Endodermal cell (in vitro differentiated cells): Measurements from ENCODE around the gene RPH3AL. TPM values are rescaled to one million over a fixed set of nuclear protein-coding genes. Genes with fewer than 3 reads are reported as not detected.

Experiments
- DNase-seq: peaks from one replicate; pipeline ENCODE4 v3.0.0-alpha.2; 2017
- H3K27ac ChIP-seq: 2 replicates; pipeline ENCODE4 v1.5.1; 2013; ENCODE audit warnings: mild to moderate bottlenecking, low read depth, low read length, moderate library complexity
- H3K27me3 ChIP-seq: 2 replicates; pipeline ENCODE4 v1.6.1; 2013; ENCODE audit warnings: mild to moderate bottlenecking, low read length, moderate library complexity; ENCODE audit not compliant: insufficient read depth, control insufficient read depth, poor library complexity, severe bottlenecking
- H3K36me3 ChIP-seq: 2 replicates; pipeline ENCODE4 v1.7.0; 2013; ENCODE audit warnings: mild to moderate bottlenecking, low read length, moderate library complexity; ENCODE audit not compliant: control insufficient read depth, insufficient read depth
- H3K4me1 ChIP-seq: one replicate; pipeline ENCODE4 v1.7.0; 2013; ENCODE audit warnings: low read length; ENCODE audit not compliant: control insufficient read depth, insufficient read depth
- H3K4me3 ChIP-seq: 2 replicates; pipeline ENCODE4 v1.5.1; 2013; ENCODE audit warnings: mild to moderate bottlenecking, low read length, moderate library complexity
- H3K9ac ChIP-seq: 2 replicates; pipeline ENCODE4 v1.6.1; 2013; ENCODE audit warnings: mild to moderate bottlenecking, low read length, moderate library complexity; ENCODE audit not compliant: poor library complexity, severe bottlenecking; ENCODE audit errors: extremely low read depth
- H3K9me3 ChIP-seq: 2 replicates; pipeline ENCODE4 v1.6.1; 2013; ENCODE audit warnings: mild to moderate bottlenecking, low read length, moderate library complexity; ENCODE audit not compliant: control insufficient read depth
- H3K27ac Mint-ChIP-seq: 2 replicates; pipeline ENCODE4 v1.8.0; 2020; ENCODE audit warnings: mixed read lengths
- H3K27me3 Mint-ChIP-seq: 2 replicates; pipeline ENCODE4 v1.8.0; 2021; ENCODE audit warnings: mild to moderate bottlenecking, mixed read lengths; ENCODE audit not compliant: insufficient read depth
- H3K36me3 Mint-ChIP-seq: 2 replicates; pipeline ENCODE4 v1.8.0; 2020; ENCODE audit warnings: low read depth, mixed read lengths
- H3K4me1 Mint-ChIP-seq: 2 replicates; pipeline ENCODE4 v1.8.0; 2020; ENCODE audit warnings: mixed read lengths
- H3K4me3 Mint-ChIP-seq: 2 replicates; pipeline ENCODE4 v1.8.0; 2020; ENCODE audit warnings: mild to moderate bottlenecking, moderate library complexity, mixed read lengths
- H3K9me3 Mint-ChIP-seq: 2 replicates; pipeline ENCODE4 v1.8.0; 2020; ENCODE audit warnings: mild to moderate bottlenecking, mixed read lengths
- CTCF ChIP-seq: fragments of 200-600 bp; sonication (generic); conservative IDR thresholded peaks from 2 replicates; pipeline ENCODE4 v1.5.0; 2021; ENCODE audit warnings: antibody characterized with exemption, mild to moderate bottlenecking
- WGBS, 2 experiments: methylation state at CpG; one replicate each; pipeline versions ENCODE4 v1.1.5 to v1.1.7; 2013; ENCODE audit warnings: missing lambda C conversion rate in 2 of 2, mixed read lengths in 1 of 2; ENCODE audit not compliant: insufficient coverage in 1 of 2, insufficient read length in 1 of 2; 5-methylcytosine and 5-hydroxymethylcytosine counted together
- total RNA-seq, 2 donors: library from RNA; stranded (reverse); fragmentation: NEBNext Ultra II Directional in 1 of 2; extraction: Animal tissue kit (Norgen Biotek cat#: 25700) in 1 of 2; gene quantifications; 2 replicates in 1 of 2; 3 replicates in 1 of 2; pipeline ENCODE4 v1.2.1, GENCODE V29; 2021

Gene RPH3AL
- total RNA-seq, 2 donors from 2014 or later, result 14.7 to 16.9 TPM

GRCh38 chr17:223723-224471 is 128.7 kb downstream of the RPH3AL start:
- Histone ChIP-seq H3K27ac (no peak overlapping the region), H3K27me3 (no peaks in the 10 kb centered on the region), H3K4me1 (no peaks in the 10 kb centered on the region), H3K9me3 (no peaks in the 10 kb centered on the region), H3K36me3 (no peaks in the 10 kb centered on the region), H3K9ac (no peak overlapping the region), H3K4me3 (no peak overlapping the region)
- WGBS, 2 experiments, result 82 to 90% methylated on average over 10 to 12 of the region's 12 CpGs
- Mint-ChIP-seq H3K9me3 (no peaks in the 10 kb centered on the region), H3K27ac (no peak overlapping the region), H3K4me1 (no peaks in the 10 kb centered on the region), H3K4me3 (no peak overlapping the region), H3K36me3 (no peaks in the 10 kb centered on the region), H3K27me3 (no peaks in the 10 kb centered on the region)
- no peak for DNase-seq
- no peak for TF ChIP-seq CTCF

- Mint-ChIP-seq H3K27me3 (no peaks in the 10 kb centered on the region), H3K27ac (peak overlapping the region; percentile 17), H3K36me3 (no peaks in the 10 kb centered on the region), H3K9me3 (no peaks in the 10 kb centered on the region), H3K4me1 (no peaks in the 10 kb centered on the region), H3K4me3 (no peak overlapping the region)
- Histone ChIP-seq H3K9ac (no peak overlapping the region), H3K4me1 (no peaks in the 10 kb centered on the region), H3K9me3 (no peaks in the 10 kb centered on the region), H3K27me3 (no peaks in the 10 kb centered on the region), H3K27ac (no peak overlapping the region), H3K36me3 (no peaks in the 10 kb centered on the region), H3K4me3 (no peak overlapping the region)
- 93 to 97% methylated on average over 8 of the region's 8 CpGs for WGBS, 2 experiments
- TF ChIP-seq CTCF, result no peak
- DNase-seq, result no peak
These were observed 130.4 kb downstream of the RPH3AL start for GRCh38 chr17:222172-222571.

- Histone ChIP-seq H3K27ac (no peak overlapping the region), H3K9ac (no peak overlapping the region), H3K36me3 (no peaks in the 10 kb centered on the region), H3K27me3 (no peaks in the 10 kb centered on the region), H3K9me3 (no peaks in the 10 kb centered on the region), H3K4me1 (no peaks in the 10 kb centered on the region), H3K4me3 (no peak overlapping the region)
- DNase-seq, result no peak
- Mint-ChIP-seq H3K27me3 (no peaks in the 10 kb centered on the region), H3K9me3 (no peaks in the 10 kb centered on the region), H3K36me3 (no peaks in the 10 kb centered on the region), H3K27ac (no peak overlapping the region), H3K4me3 (no peak overlapping the region), H3K4me1 (peaks cover 3% of the 10 kb centered on the region)
- no peak for TF ChIP-seq CTCF
- WGBS, 2 experiments, result 82 to 90% methylated on average over 6 to 10 of the region's 10 CpGs
These were observed 132.9 kb downstream of the RPH3AL start for GRCh38 chr17:219696-220095.
